CD14-positive monocyte (primary cell): ENCODE results near the gene KCNE1. TPM values are rescaled to one million over a fixed set of nuclear protein-coding genes. Genes with fewer than 3 reads are reported as not detected.

Experiments
- DNase-seq, 3 donors: peaks; one replicate each; pipeline ENCODE4 v3.0.0-alpha.2; 2011 to 2022
- H2AFZ ChIP-seq: 2 replicates; pipeline ENCODE4 v1.6.0; 2012; ENCODE audit warnings: mild to moderate bottlenecking, low read depth, low read length, inconsistent platforms; ENCODE audit not compliant: insufficient read depth, poor library complexity, severe bottlenecking
- H3K27ac ChIP-seq, 2 donors: 1 replicate in 1 of 2; 2 replicates in 1 of 2; pipeline ENCODE4 v1.5.1; 2012 to 2013; ENCODE audit warnings: low read length in 2 of 2, control low read depth in 1 of 2, inconsistent platforms in 1 of 2, low read depth in 1 of 2, mild to moderate bottlenecking in 1 of 2
- H3K27me3 ChIP-seq, 2 donors: one replicate each; pipeline versions ENCODE4 v1.6.0 to v1.6.1; 2011 to 2013; ENCODE audit warnings: low read length in 2 of 2; ENCODE audit not compliant: control insufficient read depth in 2 of 2, insufficient read depth in 2 of 2
- H3K36me3 ChIP-seq, 2 donors: replicated peaks in 1 of 2; 1 replicate in 1 of 2; 2 replicates in 1 of 2; pipeline versions ENCODE4 v1.5.1 to v1.6.1; 2012 to 2013; ENCODE audit warnings: low read length in 2 of 2, control low read depth in 1 of 2, inconsistent platforms in 1 of 2, mild to moderate bottlenecking in 1 of 2; ENCODE audit not compliant: insufficient read depth in 2 of 2, control insufficient read depth in 1 of 2
- H3K4me1 ChIP-seq, 2 donors: 1 replicate in 1 of 2; 2 replicates in 1 of 2; pipeline versions ENCODE4 v1.5.1 to v1.6.1; 2012 to 2013; ENCODE audit warnings: low read length in 2 of 2, control low read depth in 1 of 2, inconsistent platforms in 1 of 2, mild to moderate bottlenecking in 1 of 2, moderate library complexity in 1 of 2; ENCODE audit not compliant: insufficient read depth in 2 of 2, control insufficient read depth in 1 of 2
- H3K4me2 ChIP-seq: replicated peaks from 2 replicates; pipeline ENCODE3; 2012; ENCODE audit warnings: low read length, moderate library complexity, mild to moderate bottlenecking; ENCODE audit not compliant: poor library complexity, severe bottlenecking; ENCODE audit errors: extremely low read depth
- H3K4me3 ChIP-seq, 3 experiments: fragments of 200-600 bp in 1 of 3; sonication (generic) in 1 of 3; replicated peaks in 1 of 3; 1 replicate in 2 of 3; 2 replicates in 1 of 3; pipeline ENCODE4 v1.5.1; 2011 to 2013; ENCODE audit warnings: low read length in 3 of 3, mild to moderate bottlenecking in 3 of 3, control low read depth in 2 of 3, low read depth in 2 of 3, inconsistent platforms in 1 of 3, moderate library complexity in 1 of 3
- H3K79me2 ChIP-seq: 2 replicates; pipeline ENCODE4 v1.6.0; 2012; ENCODE audit warnings: mild to moderate bottlenecking, control low read depth, inconsistent platforms, low read length, moderate library complexity; ENCODE audit not compliant: insufficient read depth
- H3K9ac ChIP-seq: 2 replicates; pipeline ENCODE4 v1.6.0; 2017; ENCODE audit warnings: low read length, mild to moderate bottlenecking; ENCODE audit not compliant: insufficient read depth, poor library complexity, severe bottlenecking
- H3K9me3 ChIP-seq, 2 donors: replicated peaks in 1 of 2; 1 replicate in 1 of 2; 2 replicates in 1 of 2; pipeline versions ENCODE4 v1.5.1 to v1.6.1; 2012 to 2013; ENCODE audit warnings: low read length in 2 of 2, control low read depth in 1 of 2; ENCODE audit not compliant: control insufficient read depth in 1 of 2, insufficient read depth in 1 of 2
- H4K20me1 ChIP-seq: 2 replicates; pipeline ENCODE4 v1.6.0; 2012; ENCODE audit warnings: mild to moderate bottlenecking, low read length, control low read depth, moderate library complexity; ENCODE audit not compliant: insufficient read depth
- H3K27ac Mint-ChIP-seq, 7 donors: one replicate each; pipeline ENCODE4 v1.8.0; 2020; ENCODE audit warnings: mild to moderate bottlenecking in 7 of 7, mixed read lengths in 7 of 7, moderate library complexity in 6 of 7, inconsistent platforms in 2 of 7
- H3K27me3 Mint-ChIP-seq, 3 donors: one replicate each; pipeline ENCODE4 v1.8.0; 2021 to 2022; ENCODE audit warnings: low read depth in 3 of 3, mild to moderate bottlenecking in 3 of 3, mixed read lengths in 3 of 3, moderate library complexity in 3 of 3, inconsistent platforms in 1 of 3
- H3K36me3 Mint-ChIP-seq, 2 donors: one replicate each; pipeline ENCODE4 v1.8.0; 2020; ENCODE audit warnings: mixed read lengths in 2 of 2, inconsistent platforms in 1 of 2, mild to moderate bottlenecking in 1 of 2
- H3K4me1 Mint-ChIP-seq: one replicate; pipeline ENCODE4 v1.8.0; 2020; ENCODE audit warnings: mild to moderate bottlenecking, mixed read lengths
- H3K4me3 Mint-ChIP-seq, 2 donors: one replicate each; pipeline ENCODE4 v1.8.0; 2020; ENCODE audit warnings: mild to moderate bottlenecking in 2 of 2, mixed read lengths in 2 of 2, moderate library complexity in 1 of 2
- H3K9me3 Mint-ChIP-seq, 7 donors: one replicate each; pipeline ENCODE4 v1.8.0; 2020 to 2022; ENCODE audit warnings: mixed read lengths in 7 of 7, mild to moderate bottlenecking in 6 of 7, moderate library complexity in 6 of 7, inconsistent platforms in 2 of 7
- WGBS: methylation state at CpG from one replicate; pipeline ENCODE4 v1.1.5; 2013; ENCODE audit warnings: missing lambda C conversion rate; ENCODE audit not compliant: insufficient coverage; 5-methylcytosine and 5-hydroxymethylcytosine counted together
- intact Hi-C, 2 donors: fragments of 100-400 bp; cut with micrococcal nuclease; formaldehyde crosslinking; loops; one replicate each; pipeline versions ENCODE4 v1.15.0 to v1.15.1; 2023
- polyA plus RNA-seq, 3 donors: library from polyadenylated mRNA; depleted of rRNA in 1 of 3; unstranded in 2 of 3; stranded (reverse) in 1 of 3; fragments of 300-500 nt in 2 of 3; fragments of >200 nt in 1 of 3; fragmentation: Illumina TruSeq in 2 of 3; gene quantifications; 1 replicate in 2 of 3; 2 replicates in 1 of 3; pipeline ENCODE4 v1.2.3, GENCODE V29; 2012 to 2021
- TF ChIP-seq, protein P1 (sequence below): fragments of 200-600 bp; IDR thresholded peaks from one replicate; pipeline ENCODE4 v1.8.0; 2022; ENCODE audit warnings: antibody characterized with exemption, mild to moderate bottlenecking

The KCNE1 gene
- polyA plus RNA-seq, 3 donors = 1.5 to 15.9 (median 3.2) TPM

- Histone ChIP-seq H3K9ac (no peak overlapping the region), H3K27ac (peak overlapping the region in 1 of 2 donors; percentile 82), H3K9me3 (no peaks in the 10 kb centered on the region), H3K27me3 (no peaks in the 10 kb centered on the region), H3K36me3 (peaks cover 0 to 5% of the 10 kb centered on the region in 2 donors), H3K4me3 (no peak overlapping the region), H2AFZ (no peak overlapping the region), H4K20me1 (no peaks in the 10 kb centered on the region), H3K4me1 (peaks cover 67 to 71% of the 10 kb centered on the region in 2 donors), H3K79me2 (peaks cover 14% of the 10 kb centered on the region), H3K4me2 (no peak overlapping the region)
- peaks cover 74% of the 10 kb centered on the region for H3K4me1 Mint-ChIP-seq
- peaks cover 20 to 34% of the 10 kb centered on the region in 2 donors for H3K36me3 Mint-ChIP-seq
- no peak overlapping the region for H3K4me3 Mint-ChIP-seq
- DNase-seq = no peak
- TF ChIP-seq, protein P1, sequence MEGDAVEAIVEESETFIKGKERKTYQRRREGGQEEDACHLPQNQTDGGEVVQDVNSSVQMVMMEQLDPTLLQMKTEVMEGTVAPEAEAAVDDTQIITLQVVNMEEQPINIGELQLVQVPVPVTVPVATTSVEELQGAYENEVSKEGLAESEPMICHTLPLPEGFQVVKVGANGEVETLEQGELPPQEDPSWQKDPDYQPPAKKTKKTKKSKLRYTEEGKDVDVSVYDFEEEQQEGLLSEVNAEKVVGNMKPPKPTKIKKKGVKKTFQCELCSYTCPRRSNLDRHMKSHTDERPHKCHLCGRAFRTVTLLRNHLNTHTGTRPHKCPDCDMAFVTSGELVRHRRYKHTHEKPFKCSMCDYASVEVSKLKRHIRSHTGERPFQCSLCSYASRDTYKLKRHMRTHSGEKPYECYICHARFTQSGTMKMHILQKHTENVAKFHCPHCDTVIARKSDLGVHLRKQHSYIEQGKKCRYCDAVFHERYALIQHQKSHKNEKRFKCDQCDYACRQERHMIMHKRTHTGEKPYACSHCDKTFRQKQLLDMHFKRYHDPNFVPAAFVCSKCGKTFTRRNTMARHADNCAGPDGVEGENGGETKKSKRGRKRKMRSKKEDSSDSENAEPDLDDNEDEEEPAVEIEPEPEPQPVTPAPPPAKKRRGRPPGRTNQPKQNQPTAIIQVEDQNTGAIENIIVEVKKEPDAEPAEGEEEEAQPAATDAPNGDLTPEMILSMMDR = no peak
- no peaks in the 10 kb centered on the region for H3K9me3 Mint-ChIP-seq
- H3K27ac Mint-ChIP-seq = peak overlapping the region; percentile 24 to 87 (median 68)
- H3K27me3 Mint-ChIP-seq = peaks cover 0 to 2% (median 0%) of the 10 kb centered on the region in 3 donors
- intact Hi-C loops = no loop called here
- WGBS = 90% methylated on average over 2 of the region's 4 CpGs
These were observed 7.0 kb upstream of the KCNE1 start for GRCh38 chr21:34519016-34519415.

DNA sequence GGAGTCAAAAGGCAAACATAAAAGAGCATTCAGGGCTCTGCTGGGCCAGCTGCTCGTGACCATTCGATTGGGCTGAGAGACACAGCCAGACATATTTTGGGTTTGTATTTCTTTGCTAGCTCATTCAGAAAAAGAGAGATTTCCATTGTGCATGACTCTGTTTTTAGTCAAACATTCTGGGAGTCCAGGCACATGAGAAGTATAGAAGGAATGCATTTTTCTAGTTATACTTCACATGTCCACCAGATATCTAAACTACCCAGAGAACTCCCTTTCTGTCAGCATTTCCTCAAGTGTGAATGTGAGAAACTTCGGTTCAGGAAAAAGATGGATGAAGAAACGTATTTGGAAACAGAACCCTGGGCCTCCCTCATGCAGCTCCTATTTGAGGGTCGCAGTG lies 6.3 kb upstream of the KCNE1 start:
- H3K4me3 ChIP-seq = peak overlapping the region in 1 of 3 experiments; percentile 22
- H3K27me3 Mint-ChIP-seq = peaks cover 0 to 2% (median 0%) of the 10 kb centered on the region in 3 donors
- intact Hi-C loops = no loop called here
- H3K27me3 ChIP-seq = no peaks in the 10 kb centered on the region
- no peak overlapping the region for H3K4me3 Mint-ChIP-seq
- peak overlapping the region; percentile 54 to 82 for H3K27ac ChIP-seq
- no peaks in the 10 kb centered on the region for H3K9me3 Mint-ChIP-seq
- H3K4me1 ChIP-seq = peaks cover 74 to 78% of the 10 kb centered on the region in 2 donors
- 90% methylated on average over 5 of the region's 5 CpGs for WGBS
- TF ChIP-seq, protein P1 = no peak
- H3K9ac ChIP-seq = no peak overlapping the region
- peaks cover 20 to 34% of the 10 kb centered on the region in 2 donors for H3K36me3 Mint-ChIP-seq
- H3K4me2 ChIP-seq = peak overlapping the region; percentile 48
- no peak overlapping the region for H2AFZ ChIP-seq
- peaks cover 10% of the 10 kb centered on the region for H3K79me2 ChIP-seq
- no peak for DNase-seq
- peaks cover 80% of the 10 kb centered on the region for H3K4me1 Mint-ChIP-seq
- peaks cover 0 to 5% of the 10 kb centered on the region in 2 donors for H3K36me3 ChIP-seq
- no peaks in the 10 kb centered on the region for H3K9me3 ChIP-seq
- peak overlapping the region in 6 of 7 donors; percentile 81 to 91 (median 88) for H3K27ac Mint-ChIP-seq
- H4K20me1 ChIP-seq = no peaks in the 10 kb centered on the region
